ENCODE measurements around the gene KIF26A. TPM values are rescaled to one million over a fixed set of nuclear protein-coding genes. Genes with fewer than 3 reads are reported as not detected.

The KIF26A gene
- total RNA-seq, 1 experiment from 2014 or later = 0.92 TPM

DNA sequence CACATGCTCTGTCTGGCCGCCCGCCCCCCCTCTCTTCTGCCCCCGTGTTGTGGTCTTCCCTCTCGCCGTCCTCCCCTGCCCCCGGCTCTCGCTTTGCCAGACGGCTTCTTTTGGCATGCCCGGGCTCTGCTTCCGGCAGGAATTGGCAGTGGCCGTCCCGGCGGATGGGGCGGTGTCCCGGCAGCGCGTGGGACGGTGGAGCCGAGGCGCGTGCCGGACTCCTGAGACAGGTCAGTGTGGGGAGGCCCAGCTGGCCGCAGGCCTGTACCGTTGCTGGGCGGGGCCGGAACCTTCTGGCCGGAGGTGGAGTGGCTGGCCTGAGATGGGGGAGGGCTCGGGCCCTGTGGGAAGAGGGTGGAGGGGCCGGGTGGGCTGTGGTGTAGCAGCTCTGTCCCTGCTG lies 17.1 kb downstream of the KIF26A start:
- no peaks in the 10 kb centered on the region for H3K27me3 ChIP-seq
- H3K4me3 ChIP-seq = no peak overlapping the region
- no peak for DNase-seq
- H3K9me3 ChIP-seq = no peaks in the 10 kb centered on the region
- no peaks in the 10 kb centered on the region for H3K36me3 ChIP-seq

DNA sequence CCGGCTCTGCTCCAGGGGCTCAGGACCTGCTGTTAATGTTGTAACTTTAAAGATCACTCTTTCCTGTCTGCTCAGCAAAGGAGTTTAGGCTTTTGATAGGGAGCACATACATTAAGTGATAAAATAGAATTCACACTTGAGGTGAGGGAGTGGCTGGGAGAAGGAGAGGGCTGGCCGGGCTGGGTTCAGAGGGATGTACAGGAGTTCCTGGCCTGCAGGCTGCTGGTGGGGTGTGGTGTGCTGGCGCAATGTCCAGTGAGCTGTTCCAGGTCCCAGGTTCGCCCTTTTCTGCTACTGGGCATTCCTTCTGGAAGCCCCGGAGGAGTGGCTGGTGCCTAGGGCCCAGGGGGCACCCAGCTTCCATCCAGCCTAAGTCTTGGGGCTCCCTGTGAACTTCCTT lies 17.8 kb downstream of the KIF26A start:
- H3K36me3 ChIP-seq = no peaks in the 10 kb centered on the region
- no peak for DNase-seq
- H3K4me3 ChIP-seq = no peak overlapping the region
- H3K27me3 ChIP-seq = no peaks in the 10 kb centered on the region
- H3K9me3 ChIP-seq = no peaks in the 10 kb centered on the region

DNA sequence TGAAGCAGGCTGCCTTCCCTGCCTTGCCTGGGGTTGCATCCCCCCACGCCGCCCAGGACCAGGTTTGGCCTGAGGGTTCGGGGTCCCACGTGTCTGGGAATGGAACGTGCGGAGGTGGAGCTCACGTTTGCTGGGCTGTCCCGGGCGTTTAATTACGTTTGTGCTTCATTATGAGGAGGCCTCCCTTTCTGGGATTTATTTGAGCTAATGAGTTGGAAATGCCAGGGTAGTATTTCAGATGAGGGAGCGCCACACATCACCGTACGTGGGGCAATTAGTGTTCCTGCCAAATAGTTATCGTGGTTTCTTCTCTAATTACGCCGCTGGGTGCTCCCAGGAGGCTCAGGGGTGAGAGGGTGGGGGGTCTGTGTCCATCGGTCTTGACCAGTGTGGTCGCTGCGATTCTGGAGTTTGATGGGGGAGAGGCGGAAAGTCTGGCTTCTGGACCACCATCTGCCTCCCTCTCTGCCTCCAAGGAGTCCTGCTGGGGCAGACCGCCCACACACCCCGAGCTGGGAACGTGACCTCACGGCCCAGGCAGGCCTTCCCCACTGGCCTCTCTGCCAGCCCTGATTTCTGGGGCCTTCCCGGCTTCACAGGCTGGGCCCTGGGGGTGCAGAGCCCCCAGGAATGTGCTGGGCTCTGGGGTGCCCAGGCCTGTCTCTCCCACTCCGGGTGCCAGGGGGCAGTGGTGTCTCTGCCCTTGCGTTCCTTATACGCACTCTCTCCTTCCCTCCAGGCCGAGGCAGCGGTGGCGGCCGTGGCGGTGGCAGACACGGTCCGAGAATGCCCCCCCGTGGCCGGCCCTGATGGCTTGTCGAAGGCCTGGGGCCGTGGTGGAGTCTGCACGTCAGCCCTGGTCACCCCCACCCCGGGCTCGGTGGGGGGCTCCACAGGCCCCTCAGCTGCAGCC lies 18.9 kb downstream of the KIF26A start:
- Histone ChIP-seq H3K4me3 (no peak overlapping the region), H3K36me3 (no peaks in the 10 kb centered on the region), H3K27me3 (no peaks in the 10 kb centered on the region), H3K9me3 (no peaks in the 10 kb centered on the region)
- DNase-seq = no peak

DNA sequence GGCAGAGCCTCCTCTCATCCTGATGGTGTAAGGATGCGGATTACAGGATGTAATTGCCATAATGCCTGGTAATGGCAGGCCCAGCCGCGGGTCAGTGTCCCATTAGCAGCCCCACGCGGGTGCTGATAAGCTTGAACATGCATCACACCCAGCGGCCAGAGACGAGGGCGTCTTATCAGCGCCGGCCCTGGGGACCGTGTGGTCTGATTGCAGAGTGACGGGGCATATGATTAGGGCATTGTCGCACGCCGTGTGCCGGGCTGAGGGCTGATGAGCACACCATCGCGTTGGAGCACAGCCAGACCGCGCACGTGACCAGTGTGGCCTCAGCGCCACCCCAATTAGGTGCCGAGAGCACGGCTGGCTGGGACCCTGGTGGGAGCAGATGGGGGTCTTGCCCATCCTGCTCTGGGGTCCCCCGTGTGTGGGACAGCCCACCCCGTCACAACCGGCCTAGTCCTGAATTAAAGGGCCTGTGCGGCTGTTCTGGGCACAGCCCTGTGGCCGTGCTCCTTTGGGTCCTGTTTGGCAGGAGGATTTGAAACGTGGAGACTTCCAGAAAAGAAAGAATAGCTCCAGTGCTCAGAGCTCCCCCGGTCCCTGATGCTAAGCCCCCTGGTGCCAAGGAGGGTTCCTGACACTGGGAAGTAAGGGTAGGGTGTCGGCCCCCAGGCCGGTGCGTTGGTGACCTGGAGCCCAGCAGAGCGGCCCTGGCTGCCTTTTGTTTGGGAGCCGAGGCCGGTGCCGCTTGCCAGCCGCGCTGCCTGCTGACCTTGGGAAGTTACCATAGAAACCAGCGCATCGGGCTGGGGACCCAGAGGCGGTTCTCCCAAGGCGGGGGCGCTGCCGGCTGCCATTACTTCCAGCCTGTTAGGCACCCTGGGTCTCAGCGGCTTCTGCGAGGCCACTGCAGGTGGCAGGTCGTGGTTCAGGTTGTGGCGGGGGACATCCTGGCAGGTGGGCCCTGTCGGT lies 20.7 kb downstream of the KIF26A start:
- no peak overlapping the region for H3K4me3 ChIP-seq
- H3K27me3 ChIP-seq = no peaks in the 10 kb centered on the region
- no peak for DNase-seq
- no peaks in the 10 kb centered on the region for H3K36me3 ChIP-seq
- H3K9me3 ChIP-seq = no peaks in the 10 kb centered on the region

DNA sequence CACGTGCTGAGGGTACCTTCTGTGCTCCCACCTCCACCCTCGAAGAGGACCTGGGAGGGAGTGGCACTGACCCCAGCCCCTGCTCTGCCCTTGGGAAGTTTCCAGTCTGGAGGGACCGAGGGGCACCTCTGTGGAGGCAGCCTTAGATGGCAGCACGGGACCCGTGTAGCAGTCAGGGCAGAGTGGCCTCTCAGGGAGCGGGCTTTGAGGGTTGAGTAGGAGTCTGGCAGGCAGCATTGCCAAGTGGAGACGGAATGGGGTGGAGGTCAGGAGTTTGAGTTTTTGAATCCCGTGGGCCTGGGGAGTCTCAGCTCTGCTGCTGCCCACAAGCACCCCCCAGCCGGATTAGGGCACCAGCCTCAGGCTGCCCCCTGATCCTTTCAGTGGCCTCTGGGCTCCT lies 21.6 kb downstream of the KIF26A start:
- no peaks in the 10 kb centered on the region for H3K9me3 ChIP-seq
- H3K36me3 ChIP-seq = no peaks in the 10 kb centered on the region
- DNase-seq = no peak
- H3K4me3 ChIP-seq = no peak overlapping the region
- H3K27me3 ChIP-seq = no peaks in the 10 kb centered on the region

DNA sequence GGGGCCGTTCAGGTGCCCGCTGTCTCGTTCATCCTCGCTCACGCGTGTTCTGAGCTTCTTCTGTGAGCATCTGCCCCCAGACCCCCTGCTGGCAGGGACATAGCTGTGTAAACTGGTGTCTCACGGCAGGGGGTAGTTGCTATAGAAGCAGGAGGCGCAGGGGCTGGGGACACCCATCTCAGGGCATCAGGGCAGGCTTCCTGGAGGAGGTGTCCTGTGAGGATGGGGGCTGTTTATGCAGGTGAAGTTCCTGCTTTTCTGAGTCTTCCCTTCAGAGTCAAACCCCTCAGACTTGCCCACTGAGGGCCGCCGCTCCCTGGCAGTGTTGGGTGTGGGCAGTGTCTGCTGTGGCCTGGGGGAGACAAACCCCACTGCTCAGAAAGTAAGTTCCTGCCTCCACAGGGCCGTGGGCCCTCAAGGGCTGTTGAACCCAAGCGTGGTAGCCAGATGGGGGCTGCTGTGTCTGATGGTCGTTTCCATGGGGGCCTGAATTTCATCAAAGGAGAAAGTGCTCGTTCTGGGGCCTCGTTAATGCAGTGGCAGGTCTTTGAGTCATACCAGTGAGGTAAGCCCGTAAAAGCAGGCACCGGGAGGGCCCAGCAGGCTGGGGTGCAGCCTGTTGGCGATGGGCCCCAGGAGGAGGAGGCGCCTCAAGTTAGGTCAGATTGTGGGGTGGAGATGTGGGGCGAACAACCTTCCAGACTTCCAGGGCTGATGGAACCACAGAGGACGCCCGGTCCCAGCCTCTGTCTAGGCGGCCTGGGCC lies 23.4 kb downstream of the KIF26A start:
- no peak overlapping the region for H3K4me3 ChIP-seq

DNA sequence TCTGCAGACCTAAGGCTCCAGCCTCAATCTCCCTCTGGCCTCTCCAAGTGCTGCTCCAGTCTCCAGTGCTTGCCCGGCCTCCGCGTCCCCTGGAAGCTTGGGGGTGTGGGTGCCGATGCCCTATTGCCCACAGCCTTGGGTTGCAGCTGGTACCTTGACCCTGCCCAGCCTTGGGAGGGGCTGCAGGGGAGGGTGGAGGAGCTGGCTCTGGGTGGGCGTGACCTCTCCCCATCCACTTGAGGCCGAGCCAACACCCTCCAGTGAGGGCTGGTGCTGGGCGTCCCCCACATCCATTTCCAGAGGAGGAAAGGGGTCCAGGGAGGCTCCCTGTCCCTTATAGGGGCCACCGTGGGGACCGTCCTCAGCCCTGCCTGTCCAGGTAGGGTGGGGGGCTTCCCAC lies 24.1 kb downstream of the KIF26A start:
- H3K9me3 ChIP-seq = no peaks in the 10 kb centered on the region
- no peak overlapping the region for H3K4me3 ChIP-seq
- no peaks in the 10 kb centered on the region for H3K27me3 ChIP-seq
- no peaks in the 10 kb centered on the region for H3K36me3 ChIP-seq
- no peak for DNase-seq

More for the DNA sequence above, 23.4 kb downstream of the KIF26A start:
- no peak for DNase-seq
- no peaks in the 10 kb centered on the region for H3K36me3 ChIP-seq
- no peaks in the 10 kb centered on the region for H3K27me3 ChIP-seq
- no peaks in the 10 kb centered on the region for H3K9me3 ChIP-seq

DNA sequence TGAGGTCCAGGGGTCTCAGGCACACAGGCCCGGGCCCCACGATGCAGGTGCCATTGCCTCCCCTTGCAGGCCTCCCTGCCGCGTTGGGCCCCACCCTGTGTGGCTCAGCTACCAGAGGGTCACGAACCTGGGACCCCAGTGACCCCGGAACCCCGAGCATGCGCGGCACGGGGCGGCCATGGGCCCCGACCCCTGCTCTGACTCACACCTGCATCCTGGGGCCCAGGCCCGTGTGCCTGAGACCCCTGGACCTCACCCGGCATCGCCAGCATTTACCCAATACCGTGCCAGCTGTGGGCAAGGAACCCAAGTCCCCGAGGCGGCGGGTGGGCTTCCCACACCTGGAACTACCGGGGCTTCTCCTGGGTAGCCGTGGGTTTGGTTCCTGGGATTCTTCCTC lies 25.2 kb downstream of the KIF26A start:
- no peak for DNase-seq
- H3K36me3 ChIP-seq = no peaks in the 10 kb centered on the region
- H3K27me3 ChIP-seq = no peaks in the 10 kb centered on the region
- no peak overlapping the region for H3K4me3 ChIP-seq
- no peaks in the 10 kb centered on the region for H3K9me3 ChIP-seq

DNA sequence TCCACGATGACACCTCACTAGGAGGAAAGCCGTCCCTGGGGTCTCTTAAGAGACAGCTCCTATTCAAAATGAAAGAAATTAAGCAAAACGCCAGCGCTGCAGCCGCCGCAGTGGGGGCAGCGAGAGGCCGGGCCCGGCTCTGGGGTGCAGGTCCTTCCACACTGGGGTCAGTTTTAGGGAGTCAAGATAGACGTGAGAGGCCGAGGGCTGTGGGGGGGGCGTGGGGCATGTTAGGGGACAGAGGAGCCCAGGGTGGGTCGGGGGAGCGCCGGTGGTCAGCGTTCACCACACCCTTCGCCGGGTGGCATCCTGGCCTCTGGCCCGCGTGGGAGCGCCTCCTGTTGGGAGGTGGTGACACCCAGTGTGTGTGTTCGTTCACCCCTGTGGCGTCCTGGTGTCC lies 25.7 kb downstream of the KIF26A start:
- no peaks in the 10 kb centered on the region for H3K27me3 ChIP-seq
- H3K4me3 ChIP-seq = no peak overlapping the region
- H3K36me3 ChIP-seq = no peaks in the 10 kb centered on the region
- no peaks in the 10 kb centered on the region for H3K9me3 ChIP-seq
- no peak for DNase-seq

DNA sequence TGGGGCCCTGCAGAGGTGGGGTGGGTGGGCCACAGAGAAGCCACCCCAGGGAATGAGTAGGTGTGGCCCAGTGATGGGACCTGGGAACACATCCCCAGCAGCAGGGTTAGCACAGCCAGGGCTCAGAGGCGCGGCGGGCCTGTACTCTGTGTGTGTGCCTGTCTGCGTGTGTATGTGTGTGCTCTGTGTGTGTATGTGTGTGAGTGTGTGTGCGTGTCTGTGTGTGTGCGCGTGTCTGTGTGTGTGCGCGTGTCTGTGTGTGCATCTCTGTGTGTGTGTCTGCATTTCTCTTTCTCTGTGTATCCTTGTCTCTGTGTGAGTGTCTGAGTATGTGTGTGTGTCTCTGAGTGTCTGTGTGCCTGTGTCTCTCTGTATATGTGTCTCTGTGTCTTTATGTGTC lies 26.1 kb downstream of the KIF26A start:
- H3K27me3 ChIP-seq = no peaks in the 10 kb centered on the region
- DNase-seq = no peak
- no peaks in the 10 kb centered on the region for H3K9me3 ChIP-seq

DNA sequence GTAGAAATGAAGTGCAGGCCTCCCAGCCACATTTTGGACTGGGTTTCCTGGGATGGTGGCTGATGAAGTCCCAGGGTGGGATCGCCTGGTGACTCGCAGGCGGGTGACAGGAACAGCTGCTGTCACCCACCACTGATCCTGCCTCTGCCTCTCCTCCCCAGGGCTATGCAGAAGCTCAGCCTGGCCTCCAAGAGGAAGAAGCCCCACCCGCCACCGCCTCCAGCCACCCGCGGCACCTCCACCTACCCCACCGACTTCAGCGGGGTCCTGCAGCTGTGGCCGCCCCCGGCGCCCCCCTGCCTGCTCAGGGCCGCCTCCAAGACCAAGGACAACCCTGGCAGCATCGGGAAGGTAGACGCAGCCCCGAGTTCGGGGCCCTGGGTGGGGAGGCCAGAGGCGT lies 28.3 kb downstream of the KIF26A start:
- H3K36me3 ChIP-seq = no peaks in the 10 kb centered on the region
- no peak overlapping the region for H3K4me3 ChIP-seq
- no peaks in the 10 kb centered on the region for H3K9me3 ChIP-seq
- no peak for DNase-seq
- no peaks in the 10 kb centered on the region for H3K27me3 ChIP-seq

More for the DNA sequence above, 26.1 kb downstream of the KIF26A start:
- no peak overlapping the region for H3K4me3 ChIP-seq
- H3K36me3 ChIP-seq = no peaks in the 10 kb centered on the region

DNA sequence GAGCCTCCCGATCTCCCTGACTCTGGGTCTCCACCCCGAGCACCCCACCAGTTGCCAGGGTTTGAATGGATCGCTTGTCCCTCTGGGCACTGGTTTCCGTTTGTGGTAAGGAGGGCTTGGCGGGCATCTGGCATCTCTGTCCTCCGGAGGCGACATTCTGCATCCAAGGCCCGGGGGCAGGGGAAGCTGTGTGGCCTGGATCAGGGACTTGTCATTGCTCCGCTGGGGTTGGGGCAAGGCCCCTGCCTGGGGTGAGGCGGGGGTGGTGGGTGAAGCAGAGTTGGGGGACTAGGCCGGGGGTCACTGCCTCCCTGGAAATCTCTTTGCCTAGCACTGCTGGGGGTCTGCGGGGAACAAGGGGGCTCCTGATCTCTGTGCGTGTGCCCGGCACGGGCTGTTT lies 30.2 kb downstream of the KIF26A start:
- no peaks in the 10 kb centered on the region for H3K9me3 ChIP-seq
- no peaks in the 10 kb centered on the region for H3K27me3 ChIP-seq
- no peak overlapping the region for H3K4me3 ChIP-seq
- no peak for DNase-seq
- no peaks in the 10 kb centered on the region for H3K36me3 ChIP-seq

DNA sequence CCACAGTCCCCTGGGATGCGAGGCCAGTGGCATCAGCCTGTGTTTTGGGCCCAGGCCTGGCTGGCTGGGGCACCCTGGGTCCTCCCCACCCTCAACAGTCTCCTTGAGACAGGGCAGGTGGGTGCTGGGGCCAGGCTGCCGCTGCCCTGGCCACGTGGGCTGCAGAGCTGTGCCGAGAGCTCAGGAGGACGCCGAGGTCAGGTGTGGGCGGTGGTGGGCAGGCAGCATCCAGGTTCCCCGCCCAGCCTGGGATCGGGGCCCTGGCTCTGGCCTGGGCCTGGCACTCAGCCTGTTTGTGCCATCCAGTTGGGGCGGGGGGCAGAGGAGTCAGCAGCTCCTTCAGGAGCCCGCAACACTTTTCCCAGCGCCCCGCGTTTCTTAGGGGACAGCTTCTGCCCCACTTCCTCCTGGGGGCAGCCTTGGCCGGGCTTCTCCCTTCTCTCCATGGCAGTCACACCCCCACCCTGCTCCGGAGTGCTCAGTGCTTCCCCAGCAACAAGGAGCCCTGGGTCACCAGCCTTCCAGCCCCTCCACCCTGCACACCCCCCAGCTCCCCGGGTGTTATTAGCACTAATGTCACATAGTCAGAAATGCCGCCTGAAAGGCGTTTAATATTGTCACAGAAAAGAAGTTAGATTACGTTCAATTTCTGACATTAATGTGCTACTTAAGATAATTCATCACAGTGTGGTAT lies 30.8 kb downstream of the KIF26A start:
- Histone ChIP-seq H3K27me3 (no peaks in the 10 kb centered on the region), H3K36me3 (no peaks in the 10 kb centered on the region), H3K4me3 (no peak overlapping the region), H3K9me3 (no peaks in the 10 kb centered on the region)
- no peak for DNase-seq

DNA sequence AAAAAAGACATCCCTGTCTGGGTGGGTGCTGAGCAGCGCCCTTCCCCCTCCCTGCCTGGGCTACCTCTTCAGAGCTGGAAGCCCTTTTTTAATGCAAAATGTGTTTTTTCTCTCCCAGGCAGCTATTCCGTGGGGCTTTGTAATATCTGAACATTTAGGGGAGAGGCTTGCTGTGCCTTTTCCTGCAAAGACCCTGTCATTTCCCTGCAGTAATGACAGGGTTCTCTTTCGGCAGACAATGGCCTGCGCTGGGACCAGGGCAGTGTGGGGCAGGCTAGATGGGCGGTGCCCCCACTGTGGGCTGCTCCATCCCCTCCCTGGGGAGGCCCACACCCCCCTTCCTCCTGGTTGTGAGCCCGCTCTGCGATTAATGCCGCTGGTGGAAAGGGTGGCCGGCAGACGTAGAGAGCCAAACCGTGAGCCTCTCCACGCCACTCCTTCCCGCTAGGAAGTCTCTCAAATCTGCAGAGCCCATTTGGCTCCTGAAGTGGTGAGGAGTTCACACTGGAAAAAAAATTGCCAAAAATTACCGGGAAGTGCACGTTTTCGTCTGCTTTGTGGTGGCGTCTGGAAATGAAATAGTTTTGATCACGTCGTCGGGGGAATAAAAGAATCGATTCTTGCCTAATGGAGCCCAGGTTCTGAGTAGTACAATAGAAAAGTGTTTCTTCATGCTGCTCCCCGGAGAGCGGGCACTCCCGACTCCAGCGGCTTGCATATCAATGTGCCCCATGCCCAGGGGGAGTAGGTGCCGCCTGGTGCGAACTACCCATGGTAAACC lies 31.5 kb downstream of the KIF26A start:
- no peak for DNase-seq
- H3K9me3 ChIP-seq = no peaks in the 10 kb centered on the region
- no peaks in the 10 kb centered on the region for H3K36me3 ChIP-seq
- H3K27me3 ChIP-seq = no peaks in the 10 kb centered on the region
- H3K4me3 ChIP-seq = no peak overlapping the region

DNA sequence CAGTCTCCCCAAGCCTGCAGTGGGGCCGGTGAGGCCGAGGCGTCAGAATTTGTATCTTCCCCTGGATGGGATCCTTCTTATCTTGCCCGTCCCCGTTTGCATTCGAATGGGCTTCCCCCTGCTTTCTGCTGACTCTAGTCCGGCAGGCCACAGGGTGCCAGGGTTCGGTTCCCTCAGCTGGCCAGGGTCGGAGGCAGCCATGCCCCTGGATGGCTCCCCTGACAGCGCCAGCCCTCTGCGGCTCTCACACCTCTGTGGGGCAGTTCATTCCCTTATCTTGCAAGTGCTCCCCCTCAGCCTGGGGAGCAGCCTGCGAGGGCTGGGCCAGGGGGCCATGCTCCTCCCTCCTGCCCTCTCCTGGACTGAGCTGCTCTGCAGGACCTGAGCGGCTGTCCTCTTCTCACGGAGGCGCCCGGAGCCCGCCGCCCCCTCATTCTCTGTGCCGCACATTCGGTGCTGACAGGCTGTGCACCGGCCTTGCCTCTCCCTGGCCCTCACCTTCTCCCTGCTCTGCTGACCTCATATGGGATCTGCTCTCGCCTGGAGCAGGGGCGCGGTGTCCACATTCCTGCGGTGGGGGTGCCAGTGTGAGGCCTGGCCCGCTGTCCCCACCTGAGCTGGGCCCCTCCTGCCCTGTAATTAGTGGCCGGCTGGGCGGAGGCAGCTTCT lies 32.8 kb downstream of the KIF26A start:
- H3K36me3 ChIP-seq = no peaks in the 10 kb centered on the region
- no peak for DNase-seq
- no peaks in the 10 kb centered on the region for H3K27me3 ChIP-seq
- no peaks in the 10 kb centered on the region for H3K9me3 ChIP-seq
- H3K4me3 ChIP-seq = no peak overlapping the region

Measured in MG63 (cell line).